K562 (cell line): ENCODE data around the gene LRP10. TPM values are rescaled to one million over a fixed set of nuclear protein-coding genes. Genes with fewer than 3 reads are reported as not detected.

ENCODE experiments used
- ADNP ChIP-seq: fragments of 200-800 bp; sonication (Bioruptor generic); IDR thresholded peaks from 2 replicates; pipeline ENCODE4 v1.6.1; 2016; ENCODE audit warnings: missing genetic modification characterization, missing compliant biosample characterization
- ATF6 ChIP-seq: sonication (generic); formaldehyde crosslinking; IDR thresholded peaks from 2 replicates; pipeline ENCODE4 v1.4.0; 2020; ENCODE audit warnings: mild to moderate bottlenecking, missing genetic modification reagents
- CBFB ChIP-seq: sonication (generic); formaldehyde crosslinking; IDR thresholded peaks from 2 replicates; pipeline ENCODE4 v1.4.0; 2020; ENCODE audit warnings: mild to moderate bottlenecking, missing genetic modification reagents
- CBX1 ChIP-seq: sonication (generic); IDR thresholded peaks from 2 replicates; pipeline ENCODE4 v1.6.1; 2016; ENCODE audit warnings: antibody characterized with exemption, low read depth, mild to moderate bottlenecking
- ETS2 ChIP-seq: IDR thresholded peaks from 2 replicates; pipeline ENCODE4 v1.6.1; 2016; ENCODE audit warnings: borderline replicate concordance, missing genetic modification characterization, mild to moderate bottlenecking, moderate library complexity, missing compliant biosample characterization; ENCODE audit not compliant: poor library complexity, severe bottlenecking
- GATA2 ChIP-seq: sonication (generic); formaldehyde crosslinking; IDR thresholded peaks from 2 replicates; pipeline ENCODE4 v1.4.0; 2020; ENCODE audit warnings: mild to moderate bottlenecking, missing genetic modification reagents
- MCM7 ChIP-seq, 2 experiments: fragments of 450-650 bp; IDR thresholded peaks; 2 replicates each; pipeline ENCODE4 v1.6.1; 2016 to 2018
- PTTG1 ChIP-seq: fragments of 450-650 bp; IDR thresholded peaks from 2 replicates; pipeline ENCODE4 v1.6.1; 2016; ENCODE audit warnings: low read depth, mild to moderate bottlenecking, missing genetic modification characterization, missing compliant biosample characterization
- RFX1 ChIP-seq: fragments of 450-650 bp; IDR thresholded peaks from 2 replicates; pipeline ENCODE4 v1.6.1; 2016; ENCODE audit warnings: mild to moderate bottlenecking, moderate library complexity
- SREBF1 ChIP-seq: fragments of 150-350 bp; IDR thresholded peaks from 2 replicates; pipeline ENCODE4 v1.6.1; 2014; ENCODE audit warnings: antibody characterized with exemption, low read depth, low read length, borderline replicate concordance
- TOE1 ChIP-seq, 2 experiments: fragments of 450-650 bp in 1 of 2; sonication (generic) in 1 of 2; formaldehyde crosslinking in 1 of 2; IDR thresholded peaks; 2 replicates each; pipeline versions ENCODE4 v1.7.1 to v1.8.0; 2016 to 2022; ENCODE audit warnings: borderline replicate concordance in 2 of 2, mild to moderate bottlenecking in 2 of 2, antibody characterized with exemption in 1 of 2, inconsistent platforms in 1 of 2, low read depth in 1 of 2, missing genetic modification reagents in 1 of 2, moderate library complexity in 1 of 2
- YBX1 ChIP-seq: fragments of 450-650 bp; IDR thresholded peaks from 2 replicates; pipeline ENCODE4 v1.7.1; 2016; ENCODE audit warnings: mild to moderate bottlenecking
- ZNF212 ChIP-seq: fragments of 450-650 bp; formaldehyde crosslinking; IDR thresholded peaks from 2 replicates; pipeline ENCODE4 v1.4.0; 2020; ENCODE audit warnings: mild to moderate bottlenecking
- ZNF217 ChIP-seq: sonication (generic); formaldehyde crosslinking; IDR thresholded peaks from 2 replicates; pipeline ENCODE4 v1.8.0; 2022; ENCODE audit warnings: mild to moderate bottlenecking, missing genetic modification reagents
- ZNF324 ChIP-seq: fragments of 250-450 bp; sonication (Bioruptor Pico); IDR thresholded peaks from 2 replicates; pipeline ENCODE4 v1.4.0; 2020; ENCODE audit warnings: mild to moderate bottlenecking
- ZNF609 ChIP-seq: sonication (generic); formaldehyde crosslinking; IDR thresholded peaks from 2 replicates; pipeline ENCODE4 v1.8.1; 2023; ENCODE audit warnings: missing genetic modification reagents, mild to moderate bottlenecking, borderline replicate concordance
- ZNF639 ChIP-seq, 2 experiments: fragments of 200-800 bp in 1 of 2; sonication (Bioruptor generic) in 1 of 2; sonication (generic) in 1 of 2; formaldehyde crosslinking in 1 of 2; IDR thresholded peaks in 1 of 2; conservative IDR thresholded peaks in 1 of 2; 2 replicates each; pipeline versions ENCODE4 v1.5.0 to v1.6.1; 2016 to 2020; ENCODE audit warnings: missing compliant biosample characterization in 1 of 2, missing genetic modification characterization in 1 of 2, missing genetic modification reagents in 1 of 2
- ZNF764 ChIP-seq: fragments of 250-450 bp; sonication (Bioruptor Pico); IDR thresholded peaks from 2 replicates; pipeline ENCODE4 v1.4.0; 2020; ENCODE audit warnings: low read depth, mild to moderate bottlenecking, moderate library complexity
- ZNF778 ChIP-seq: fragments of 450-650 bp; formaldehyde crosslinking; IDR thresholded peaks from 2 replicates; pipeline ENCODE4 v1.4.0; 2020; ENCODE audit warnings: mild to moderate bottlenecking, moderate library complexity
- ZNF785 ChIP-seq: fragments of 250-450 bp; sonication (Bioruptor Pico); IDR thresholded peaks from 2 replicates; pipeline ENCODE4 v1.4.0; 2020; ENCODE audit warnings: mild to moderate bottlenecking
- polyA plus RNA-seq, 8 experiments: library from polyadenylated mRNA; depleted of rRNA in 4 of 8; stranded (reverse) in 5 of 8; unstranded in 3 of 8; fragments of >200 nt; fragmentation: Nextera tagmentation in 2 of 8; fragmentation: Illumina TruSeq in 1 of 8; extraction: Ambion mirVana in 2 of 8; extraction: Trizol in 1 of 8; gene quantifications; 2 replicates each; pipeline versions ENCODE4 v1.2.1 to v1.2.3, GENCODE V29; 2011 to 2014; ENCODE audit warnings: inconsistent platforms in 1 of 8, missing spikeins in 1 of 8
- total RNA-seq, 7 experiments: library from RNA; depleted of rRNA in 6 of 7; stranded (reverse); fragments of >200 nt in 6 of 7; fragmentation: Illumina TruSeq in 2 of 7; extraction: Trizol in 2 of 7; gene quantifications; 2 replicates each; pipeline versions ENCODE4 v1.2.1 to v1.2.3, GENCODE V29; 2011 to 2021; ENCODE audit warnings: low replicate concordance in 1 of 7

Gene LRP10
- total and polyA plus RNA-seq, 9 of the 15 experiments (the other 6 are each of a cell fraction or from before 2014, with no cell fraction given), result 1.3 to 45.5 (median 10.9) TPM

- TF ChIP-seq SREBF1, result no peak
- no peak for TF ChIP-seq CBX1
- TF ChIP-seq ZNF639 (CRISPR knock-in tag; conservative IDR thresholded peaks at IDR 0.05 in 1 of 2, IDR thresholded peaks at IDR 0.05 in 1 of 2), result no peak
- TF ChIP-seq GATA2 (CRISPR knock-in tag), result no peak
- TF ChIP-seq ETS2 (tag), result no peak
- no peak for TF ChIP-seq ZNF324 (CRISPR knock-in tag)
- TF ChIP-seq CBFB (CRISPR knock-in tag), result no peak
- no peak for TF ChIP-seq ZNF217 (CRISPR knock-in tag)
- TF ChIP-seq MCM7 (IDR thresholded peaks at IDR 0.05), result no peak
- no peak for TF ChIP-seq ZNF764 (CRISPR knock-in tag)
- TF ChIP-seq ATF6 (CRISPR knock-in tag), result no peak
- no peak for TF ChIP-seq YBX1
- no peak for TF ChIP-seq ZNF609 (CRISPR knock-in tag)
- TF ChIP-seq ADNP (tag), result no peak
- TF ChIP-seq ZNF785 (CRISPR knock-in tag), result no peak
- no peak for TF ChIP-seq TOE1 (IDR thresholded peaks at IDR 0.05; ENCODE audit: borderline replicate concordance)
- TF ChIP-seq TOE1 (CRISPR knock-in tag; IDR thresholded peaks at IDR 0.05; ENCODE audit: borderline replicate concordance, low read depth), result no peak
- TF ChIP-seq PTTG1 (tag), result no peak
- no peak for TF ChIP-seq ZNF212 (CRISPR knock-in tag)
- peak; percentile 92 for TF ChIP-seq RFX1
- no peak for TF ChIP-seq ZNF778 (CRISPR knock-in tag)
Observed at GRCh38 chr14:22918804-22919600, 47.5 kb downstream of the LRP10 start, which contains the start of gene RBM23 (continued).
